DMS53 treated with DMSO at 0.1 percent for 48 hours (cell line): ENCODE data around the gene ABR.

Experiments
- DNase-seq: peaks from one replicate; lab custom pipeline; 2025; ENCODE audit not compliant: unreplicated experiment; lab: John Stamatoyannopoulos, UW

Gene ABR

DNA sequence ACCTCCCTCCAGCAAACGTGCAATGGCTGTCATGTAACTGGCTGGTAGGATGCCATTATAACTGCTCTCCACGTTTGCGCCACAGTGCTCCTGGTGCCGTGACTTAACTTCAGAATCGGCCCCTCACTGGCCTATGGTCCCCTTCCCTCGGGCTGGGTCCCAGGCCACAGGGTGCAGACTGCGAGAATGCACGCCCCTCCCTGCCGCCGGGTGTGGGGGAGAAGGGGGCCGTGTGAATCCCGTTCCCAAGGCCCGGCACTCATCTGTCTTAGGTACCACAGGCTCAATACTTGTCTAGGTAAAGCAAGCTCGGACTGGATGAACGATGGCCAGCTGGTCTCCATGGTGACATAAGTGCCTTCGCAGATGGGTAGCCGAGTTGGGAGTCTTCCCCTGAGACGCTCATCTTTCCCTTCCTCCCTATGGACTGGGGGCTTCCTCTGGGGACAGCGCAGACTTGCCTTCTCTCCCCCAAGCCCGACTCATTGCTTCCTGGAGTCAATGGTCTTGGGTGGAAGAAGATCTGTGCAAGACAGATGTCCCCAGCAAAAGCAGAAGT lies 145.1 kb downstream of the ABR start:
- DNase-seq: no peak

DNA sequence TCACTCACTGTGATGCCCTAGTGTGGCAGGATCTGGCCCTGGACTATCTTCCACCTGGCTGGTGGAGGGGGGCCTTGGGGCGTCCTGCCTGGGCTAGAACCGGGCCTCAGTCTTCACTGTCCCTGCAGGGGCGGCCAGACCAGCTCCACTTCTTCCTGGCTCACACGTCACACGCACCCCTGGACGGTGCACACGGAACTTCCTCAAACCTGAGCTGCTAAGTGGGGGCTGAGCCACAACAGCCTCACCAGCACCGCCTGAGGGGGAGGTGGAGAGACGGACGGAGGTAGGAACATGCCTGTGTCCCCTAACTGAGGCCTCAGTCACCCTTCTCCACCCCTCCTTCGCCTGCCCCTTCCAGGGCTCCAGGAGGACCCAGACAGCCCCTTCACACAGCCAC lies 146.3 kb downstream of the ABR start:
- no peak for DNase-seq

DNA sequence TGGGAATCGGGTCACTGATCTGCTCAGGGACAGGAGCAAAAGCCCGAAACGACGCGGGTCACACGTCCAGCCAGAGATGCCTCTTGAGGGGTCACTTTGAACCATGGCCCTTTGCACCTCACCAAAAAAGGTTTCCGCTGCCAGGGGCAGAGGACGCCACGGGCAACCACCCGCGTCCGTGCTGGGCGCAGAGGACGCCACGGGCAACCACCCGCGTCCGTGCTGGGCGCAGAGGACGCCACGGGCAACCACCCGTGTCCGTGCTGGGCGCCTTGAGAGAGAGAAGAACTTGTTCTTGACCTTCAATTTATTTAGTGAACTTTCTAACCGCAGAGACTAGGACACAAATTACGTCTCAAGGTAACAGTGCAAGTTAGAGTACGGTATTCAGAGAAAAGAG lies 147.4 kb downstream of the ABR start:
- no peak for DNase-seq

DNA sequence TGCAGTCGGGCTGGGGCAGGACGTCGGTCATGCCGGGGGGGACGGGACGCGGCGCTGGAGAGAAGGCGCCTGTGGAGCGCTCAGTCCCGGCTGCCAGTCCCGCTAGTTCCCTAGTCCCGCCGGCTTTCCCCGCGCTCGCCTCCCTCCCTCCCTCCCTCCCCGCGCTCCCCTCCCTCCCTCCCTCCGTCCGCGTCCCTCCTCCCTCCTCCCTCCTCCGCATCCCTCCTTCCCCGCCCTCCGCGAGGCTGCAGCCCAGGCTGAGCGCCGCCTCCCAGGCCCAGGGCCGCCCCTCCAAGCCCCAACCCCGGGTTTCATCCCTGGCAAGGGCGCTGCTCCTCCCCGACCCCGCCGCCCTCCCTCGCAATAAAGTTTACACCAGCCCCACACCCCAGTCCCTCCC lies 148.1 kb downstream of the ABR start:
- DNase-seq: no peak

DNA sequence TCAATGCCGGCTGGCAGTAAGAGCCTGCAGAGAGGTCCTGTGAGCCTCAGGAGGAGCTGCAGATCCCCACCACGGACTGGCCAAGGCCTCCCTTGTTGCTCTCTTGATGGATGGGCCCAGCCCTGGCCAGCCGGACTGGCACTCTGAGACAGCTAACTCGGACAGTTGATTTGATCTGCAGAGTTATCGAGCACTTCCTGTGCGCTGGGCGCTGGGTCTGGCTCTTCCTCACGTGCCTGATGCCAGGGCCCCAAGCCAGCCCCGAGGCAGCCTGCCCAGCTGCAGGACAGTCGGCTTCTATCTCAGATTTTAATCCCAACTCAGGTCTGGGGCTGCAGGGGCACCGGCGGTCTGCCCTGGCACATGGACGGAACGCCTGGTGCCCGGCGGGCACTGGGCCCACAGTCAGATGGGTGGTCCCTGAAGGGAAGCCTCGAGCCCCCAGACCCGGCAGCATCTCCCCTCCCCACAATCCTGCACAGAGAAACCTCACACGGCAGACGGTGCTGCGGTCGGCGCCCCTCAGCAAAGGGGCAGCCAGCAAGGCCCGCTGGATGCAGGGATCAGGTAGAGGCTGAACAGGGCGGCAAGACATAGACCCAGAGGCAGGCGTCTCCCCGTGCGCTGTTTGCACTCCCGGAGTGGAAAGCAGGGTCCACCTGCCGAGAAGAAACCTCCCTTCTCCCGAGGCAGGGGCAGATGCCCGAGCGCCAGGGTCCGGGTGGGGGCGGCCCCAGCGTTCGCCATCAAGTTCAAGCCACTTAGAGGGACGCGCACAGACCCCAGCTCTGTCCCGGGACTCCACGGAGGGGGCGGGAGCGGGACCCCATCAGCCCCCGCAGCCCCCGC lies 148.9 kb downstream of the ABR start:
- DNase-seq: no peak

DNA sequence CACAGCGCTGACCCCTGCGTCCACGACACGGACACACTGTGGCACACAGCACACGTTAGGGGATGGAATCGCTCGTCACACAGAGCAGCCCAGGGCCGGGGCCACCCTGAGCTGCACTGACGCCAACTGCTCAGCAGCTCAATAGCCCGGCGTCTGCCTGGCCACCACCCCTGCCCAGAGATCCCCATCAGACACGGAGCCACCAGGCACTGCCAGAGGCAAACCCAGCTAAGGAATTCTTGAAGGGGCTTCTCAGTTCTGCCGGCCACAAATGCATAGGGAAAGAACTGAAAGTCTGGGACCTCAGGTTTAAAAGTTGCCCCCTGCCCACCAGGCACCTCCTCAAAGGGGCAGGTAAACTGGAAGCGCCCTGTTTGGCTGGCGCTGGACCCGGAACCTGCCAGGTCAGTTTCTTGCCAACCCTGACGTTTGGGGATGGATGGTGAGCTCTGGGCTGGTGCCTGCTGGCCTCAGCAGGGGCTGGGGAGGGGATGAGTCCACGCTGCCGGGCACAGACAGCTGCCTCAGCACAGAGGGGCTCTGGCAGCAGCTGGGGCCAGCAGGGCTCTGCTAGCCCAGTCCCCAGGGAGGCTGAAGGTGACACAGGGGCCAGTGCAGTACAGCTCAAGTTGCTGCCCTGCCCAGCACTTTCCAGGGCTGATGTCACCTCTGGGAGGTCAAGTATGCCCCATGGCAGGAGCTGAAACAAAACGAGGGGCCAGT lies 149.7 kb downstream of the ABR start:
- DNase-seq: no peak

DNA sequence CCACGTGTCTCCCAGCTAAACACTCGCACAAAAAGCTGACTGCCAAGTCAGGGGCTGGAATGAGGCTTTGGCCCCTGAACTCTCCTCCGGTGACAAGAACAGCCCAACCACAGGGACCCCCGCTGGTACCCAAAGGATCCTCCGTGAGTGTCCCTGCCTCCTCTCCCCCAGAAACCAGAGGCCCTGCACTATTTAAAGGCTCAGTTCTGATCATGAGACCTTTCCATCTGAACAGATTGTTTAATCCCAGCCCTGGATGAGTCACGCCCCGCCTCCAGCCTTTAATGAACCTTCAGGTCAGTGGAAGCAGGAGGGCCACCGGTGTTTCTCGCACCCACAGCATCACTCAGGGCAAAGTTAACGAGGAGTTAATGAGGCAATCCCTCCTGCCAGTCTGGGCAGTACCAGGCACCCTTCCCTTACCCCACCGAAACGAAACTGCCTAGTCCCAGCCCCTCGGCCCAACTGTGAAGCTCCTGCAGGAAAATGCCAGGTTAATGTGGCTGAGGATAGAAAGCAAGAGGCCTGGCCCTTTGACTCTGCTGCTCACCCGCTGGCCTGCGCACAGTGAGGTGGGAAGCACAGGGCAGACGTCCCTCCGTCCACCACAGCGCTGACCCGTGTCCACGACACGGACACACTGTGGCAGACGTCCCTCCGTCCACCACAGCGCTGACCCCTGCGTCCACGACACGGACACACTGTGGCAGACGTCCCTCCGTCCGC lies 150.4 kb downstream of the ABR start:
- no peak for DNase-seq

DNA sequence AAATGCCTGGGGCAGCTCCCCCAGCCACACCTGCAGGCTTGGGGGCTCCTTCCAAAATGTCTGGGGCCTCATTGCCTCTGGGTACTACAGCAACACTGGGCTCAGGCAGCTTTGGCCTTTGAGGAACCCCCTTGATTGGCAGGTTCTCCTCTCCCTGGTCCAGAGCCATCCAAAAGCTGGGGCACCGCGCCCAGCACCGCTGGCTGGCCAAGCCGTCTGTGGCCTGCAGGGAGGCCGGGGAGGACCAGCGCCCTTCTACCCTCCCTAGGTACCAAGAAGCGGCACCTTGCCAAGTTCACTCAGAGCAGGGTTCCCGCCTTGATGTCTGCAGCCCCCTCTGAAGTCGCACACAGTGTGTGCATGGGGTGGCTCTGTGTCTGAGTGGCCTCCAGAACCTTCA lies 152.7 kb downstream of the ABR start:
- no peak for DNase-seq

DNA sequence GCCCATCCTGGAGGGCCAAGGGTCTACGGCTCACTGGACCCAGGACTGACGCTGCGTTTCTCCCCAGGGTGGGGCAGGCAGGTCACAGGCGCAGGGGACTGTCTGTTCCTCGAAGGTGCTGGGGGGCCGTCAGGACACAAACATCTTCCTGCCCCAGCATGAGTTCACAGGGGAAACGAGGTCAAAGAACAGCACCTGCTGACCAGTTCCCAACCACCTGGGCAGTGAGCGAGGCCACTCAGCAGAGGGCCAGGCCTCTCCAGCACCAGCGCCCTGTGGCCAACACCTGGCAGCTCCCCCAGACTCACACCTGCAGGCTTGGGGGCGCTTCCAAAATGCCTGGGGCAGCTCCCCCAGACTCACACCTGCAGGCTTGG lies 153.2 kb downstream of the ABR start:
- no peak for DNase-seq

DNA sequence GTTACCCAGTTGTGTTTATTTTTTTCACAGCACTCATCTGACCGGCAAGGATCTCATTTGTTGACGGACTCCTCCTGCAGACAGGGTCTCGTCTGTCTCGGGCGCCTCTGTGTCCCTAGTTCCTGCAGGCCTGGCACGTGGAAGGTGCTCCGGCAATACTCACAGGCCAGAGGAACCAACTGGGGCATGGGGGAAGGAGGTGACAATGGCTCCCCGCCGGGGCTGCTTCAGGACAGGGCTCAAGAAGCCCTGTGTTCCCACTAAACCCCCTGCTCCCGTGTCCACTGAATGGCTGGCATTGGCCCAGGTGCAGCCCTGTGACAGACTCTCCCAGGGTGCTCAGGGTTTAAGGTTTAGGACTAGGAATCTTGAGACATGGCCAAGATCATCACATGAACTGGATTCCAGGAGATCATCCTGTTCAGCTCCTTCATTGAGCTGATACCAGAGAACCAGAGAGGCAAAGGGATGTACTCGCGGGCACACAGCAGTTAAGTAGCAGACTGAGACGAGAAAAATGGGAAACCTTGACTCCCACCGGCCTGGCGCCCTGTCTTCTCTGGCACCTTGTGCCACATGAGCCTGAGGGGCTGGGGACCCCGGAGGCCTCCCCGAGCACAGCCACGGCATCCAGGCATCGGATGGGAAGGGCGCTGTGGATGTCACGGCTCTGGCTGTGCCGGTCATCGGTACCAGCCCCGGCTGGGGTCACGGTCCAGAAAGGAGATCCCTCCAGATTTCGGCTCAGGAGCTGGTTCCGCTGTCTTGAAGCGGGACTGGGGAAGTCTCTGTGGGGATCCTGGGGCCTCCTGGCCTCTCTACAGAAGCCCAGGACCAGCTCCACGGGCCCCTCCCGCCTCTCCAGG lies 153.8 kb downstream of the ABR start:
- no peak for DNase-seq

DNA sequence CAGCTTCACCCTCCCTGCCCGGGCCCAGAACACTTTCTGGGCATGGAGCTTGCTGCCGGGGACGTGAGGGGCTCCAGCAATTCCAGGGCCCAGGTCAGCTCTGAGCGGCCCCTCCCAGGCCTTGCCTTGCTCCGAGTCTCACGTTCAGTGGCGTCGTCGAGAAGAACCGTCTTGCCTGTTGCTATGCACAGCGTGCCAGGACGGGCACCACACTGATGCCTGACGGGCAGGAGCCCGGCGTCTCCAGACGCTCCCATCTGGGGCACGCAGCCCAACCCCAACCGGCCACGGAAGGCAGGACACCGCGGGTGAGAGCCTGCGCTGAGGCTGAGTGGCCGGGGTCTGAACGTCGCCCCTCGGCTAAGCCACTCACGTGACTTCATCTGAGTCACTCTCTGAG lies 155.7 kb downstream of the ABR start:
- DNase-seq: no peak

DNA sequence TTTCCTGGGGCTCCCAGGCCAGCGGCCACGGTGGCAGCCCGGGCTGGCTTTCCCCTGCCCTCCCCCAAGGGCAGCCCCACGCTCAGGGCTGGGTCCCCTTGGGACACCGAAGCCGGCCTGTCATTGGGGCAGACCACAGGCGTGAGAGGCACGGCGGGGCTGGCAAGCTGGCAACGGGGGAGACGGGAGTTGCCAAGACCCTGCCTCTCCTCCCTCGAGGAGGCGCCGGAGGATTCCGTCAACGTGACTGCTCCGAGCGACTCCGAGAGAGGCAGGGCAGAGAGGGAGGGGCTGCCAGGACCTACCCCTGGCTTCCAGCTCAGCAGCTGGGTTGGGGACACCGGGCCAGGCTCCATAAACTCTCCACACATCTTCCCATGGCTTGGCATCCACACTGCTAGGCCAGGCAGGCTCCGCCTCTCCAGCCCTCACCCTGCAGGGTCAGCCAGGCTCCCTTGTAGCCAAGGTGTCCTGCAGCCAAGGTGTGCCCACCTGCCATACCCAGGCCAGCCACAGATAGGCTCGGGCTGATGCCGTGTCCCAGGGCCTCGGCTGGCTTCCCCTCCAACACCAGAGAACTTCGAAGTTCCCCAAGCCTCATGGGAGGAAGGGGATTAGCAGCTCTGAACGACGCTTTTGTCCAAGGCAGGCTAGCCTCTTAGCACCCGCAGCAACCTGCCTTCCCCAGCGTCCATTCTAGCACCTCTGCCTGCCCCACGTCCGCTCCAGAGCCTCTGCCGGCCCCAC lies 157.3 kb downstream of the ABR start:
- DNase-seq: no peak

DNA sequence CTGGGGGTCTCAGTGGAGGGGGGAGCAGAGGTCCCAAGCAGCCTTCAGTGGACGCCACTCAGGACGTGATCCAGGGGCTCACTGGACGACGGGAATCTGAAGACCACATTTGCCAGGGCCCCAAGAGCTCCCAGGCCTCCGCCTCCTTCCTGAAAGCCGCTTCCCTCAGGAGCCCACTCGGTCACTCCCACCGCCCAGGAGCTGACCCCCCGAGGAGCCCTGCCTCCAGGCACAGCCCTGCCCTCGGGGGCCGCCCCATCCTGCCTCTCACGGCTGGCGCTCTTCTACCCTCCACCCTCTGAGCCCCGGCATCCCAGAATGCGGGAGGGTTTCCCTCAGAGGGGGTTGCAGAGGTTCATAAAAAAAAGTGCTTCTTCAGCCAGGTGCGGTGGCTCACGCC lies 158.6 kb downstream of the ABR start:
- DNase-seq: no peak

DNA sequence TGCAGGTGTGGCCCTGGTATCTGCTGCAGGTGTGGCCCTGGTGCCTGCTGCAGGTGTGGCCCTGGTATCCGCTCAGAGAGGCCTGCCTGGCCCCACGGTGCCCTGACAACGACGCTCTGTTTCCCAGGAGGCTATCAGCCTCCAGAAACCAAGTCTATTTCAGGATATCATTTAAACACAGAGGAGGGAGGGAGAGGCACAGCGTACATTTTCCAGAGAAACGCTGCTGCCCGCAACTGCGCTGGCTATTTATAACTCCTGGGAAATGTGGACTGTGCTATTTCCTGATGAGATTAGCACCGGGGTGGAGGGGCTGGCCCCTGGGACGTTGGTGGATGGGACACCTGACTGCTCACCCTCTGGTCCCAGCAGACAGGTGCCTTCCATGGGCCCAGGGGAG lies 160.3 kb downstream of the ABR start:
- DNase-seq: no peak

DNA sequence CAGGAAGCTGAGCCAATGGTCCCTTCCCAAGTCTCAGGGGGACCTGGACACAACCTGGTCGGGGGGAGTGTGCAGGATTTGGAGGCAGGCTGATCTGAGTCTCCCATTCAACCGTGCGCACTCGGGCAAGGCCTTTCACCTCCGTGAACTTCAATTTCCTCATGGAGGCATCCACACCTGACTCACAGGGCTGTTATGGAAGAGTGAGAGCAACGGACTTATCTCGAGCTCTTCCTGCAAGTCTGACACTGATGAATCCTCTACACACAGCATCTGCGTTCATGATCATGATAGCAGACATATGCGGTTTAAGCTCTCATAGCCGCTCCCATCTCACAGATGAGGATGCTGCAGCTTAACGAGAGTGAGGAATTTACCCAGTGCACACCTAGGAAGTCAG lies 161.2 kb downstream of the ABR start:
- DNase-seq: no peak

DNA sequence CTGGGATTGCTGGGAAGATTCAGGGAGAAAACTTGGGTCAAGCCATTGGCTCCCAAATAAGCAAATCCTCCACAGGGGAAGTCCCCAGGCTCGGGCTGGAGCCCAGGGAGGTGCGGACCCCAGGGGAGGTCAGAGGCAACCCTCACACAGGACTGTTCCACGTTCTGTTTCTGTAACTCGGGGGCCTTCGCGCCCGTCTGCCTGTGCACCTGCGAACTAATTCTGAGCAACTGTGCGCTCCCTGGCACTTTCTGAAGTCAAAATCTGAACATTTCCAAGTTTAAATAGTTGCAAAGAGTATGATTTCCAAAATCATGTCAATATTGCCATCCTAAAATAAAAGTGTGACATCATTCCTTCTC lies 166.1 kb downstream of the ABR start:
- DNase-seq: no peak

DNA sequence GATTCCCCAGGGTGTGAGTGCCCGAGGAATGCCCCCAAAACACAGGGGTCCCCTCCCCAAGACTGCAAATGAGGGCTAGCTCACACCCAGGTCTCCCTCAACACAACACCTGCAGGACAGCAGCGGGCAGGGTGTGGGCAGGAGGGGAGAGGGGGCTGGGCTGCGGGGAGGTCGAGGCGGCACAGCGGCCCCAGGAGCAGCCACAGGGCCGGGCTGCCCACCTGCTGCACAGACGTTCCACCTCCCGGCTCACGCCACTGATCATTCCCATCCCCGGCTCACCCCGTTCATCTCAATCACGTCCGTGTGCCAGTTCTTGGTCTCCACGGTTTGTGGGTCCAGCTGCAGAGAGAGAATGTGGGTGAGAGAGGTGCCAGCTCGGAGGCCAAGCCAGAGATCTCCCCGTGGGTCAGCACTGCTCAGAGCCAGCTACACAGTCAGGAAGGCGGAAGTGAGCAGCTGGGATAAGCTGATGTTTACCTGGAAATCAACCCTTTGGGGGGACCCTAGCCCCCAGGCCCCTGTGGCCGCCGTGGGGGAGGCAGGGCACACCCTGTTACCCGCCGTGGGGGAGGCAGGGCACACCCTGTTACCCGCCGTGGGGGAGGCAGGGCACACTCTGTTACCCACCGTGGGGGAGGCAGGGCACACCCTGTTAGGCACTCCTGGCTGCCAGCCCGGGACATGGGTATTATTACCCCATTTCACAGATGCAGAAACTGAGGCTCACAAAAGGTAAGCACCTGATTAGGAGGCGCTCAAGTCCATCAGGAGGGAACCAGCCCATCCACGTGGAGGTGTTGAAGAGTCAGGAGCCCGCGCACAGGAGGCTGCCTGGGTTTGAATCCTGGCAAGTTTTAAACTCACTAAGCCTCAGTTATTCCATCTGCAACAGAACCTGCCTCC lies 166.7 kb downstream of the ABR start:
- no peak for DNase-seq

DNA sequence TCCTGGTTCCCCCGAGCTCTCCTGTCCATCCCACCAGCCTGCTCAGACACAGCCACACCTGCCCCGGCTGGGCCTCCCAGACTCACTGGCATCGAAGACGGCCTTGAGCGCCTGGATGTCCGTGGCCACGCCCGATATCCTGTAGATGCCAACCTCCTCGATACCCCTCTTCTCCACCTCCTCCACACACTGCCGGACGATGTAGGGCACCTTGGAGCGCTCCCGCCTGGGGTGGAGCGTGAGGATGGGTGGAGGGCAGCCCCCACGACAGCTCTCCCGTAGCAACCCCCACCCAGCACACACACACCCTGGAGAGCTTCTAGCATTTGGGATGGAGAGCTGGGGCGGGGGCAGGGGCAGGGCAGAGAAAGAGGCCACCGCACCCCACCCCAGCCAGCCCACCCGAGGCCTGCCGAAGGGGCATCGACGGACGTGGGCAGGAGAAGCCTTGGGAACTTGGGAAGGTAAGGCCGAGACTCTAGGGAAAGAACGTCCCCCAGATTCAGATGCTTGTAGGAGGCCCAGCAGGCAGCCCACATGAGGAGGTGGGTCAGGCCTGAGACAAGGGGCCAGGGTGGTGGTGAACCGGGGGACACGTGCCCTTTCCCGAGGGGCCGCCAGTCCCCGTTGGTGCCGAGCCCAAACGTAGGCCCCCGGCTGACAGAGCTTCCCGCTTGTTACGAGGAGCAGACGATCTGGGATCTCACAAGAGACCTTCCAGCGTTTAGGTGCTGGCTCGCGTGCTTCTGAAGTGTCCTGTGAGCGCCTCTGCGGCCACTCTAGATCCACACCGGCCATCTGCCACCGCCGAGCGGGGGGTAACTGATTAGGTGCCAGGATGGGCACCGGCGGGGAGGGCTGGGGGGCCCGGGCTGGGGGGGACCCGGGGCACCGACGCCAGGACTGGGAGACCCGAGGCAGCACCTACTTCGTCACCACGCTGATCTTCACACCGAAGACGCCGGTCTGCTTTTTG lies 167.7 kb downstream of the ABR start:
- no peak for DNase-seq
